Osteocyte (in vitro differentiated cells): Measurements from ENCODE around the gene NCBP2L. TPM values are rescaled to one million over a fixed set of nuclear protein-coding genes. Genes with fewer than 3 reads are reported as not detected.

Experiments used
- DNase-seq: peaks from one replicate; pipeline ENCODE4 v3.0.0; 2021; ENCODE audit warnings: mixed read lengths; ENCODE audit not compliant: unreplicated experiment; ENCODE audit errors: extremely low spot score
- H3K27ac Mint-ChIP-seq: one replicate; pipeline ENCODE4 v1.8.0; 2021; ENCODE audit warnings: mild to moderate bottlenecking, mixed read lengths; ENCODE audit not compliant: unreplicated experiment
- H3K27me3 Mint-ChIP-seq: one replicate; pipeline ENCODE4 v1.8.0; 2021; ENCODE audit warnings: mixed read lengths; ENCODE audit not compliant: unreplicated experiment
- H3K36me3 Mint-ChIP-seq: one replicate; pipeline ENCODE4 v1.8.0; 2021; ENCODE audit warnings: mixed read lengths; ENCODE audit not compliant: unreplicated experiment
- H3K4me1 Mint-ChIP-seq: one replicate; pipeline ENCODE4 v1.8.0; 2021; ENCODE audit warnings: mixed read lengths; ENCODE audit not compliant: unreplicated experiment
- H3K4me3 Mint-ChIP-seq: one replicate; pipeline ENCODE4 v1.8.0; 2021; ENCODE audit warnings: mild to moderate bottlenecking, moderate library complexity, mixed read lengths; ENCODE audit not compliant: unreplicated experiment
- H3K9me3 Mint-ChIP-seq: one replicate; pipeline ENCODE4 v1.8.0; 2021; ENCODE audit warnings: mixed read lengths; ENCODE audit not compliant: unreplicated experiment
- CTCF ChIP-seq: fragments of 200-600 bp; sonication (generic); IDR thresholded peaks from 2 replicates; pipeline ENCODE4 v1.5.0; 2021; ENCODE audit warnings: antibody characterized with exemption, mild to moderate bottlenecking, moderate library complexity
- total RNA-seq: library from RNA; stranded (reverse); gene quantifications from 2 replicates; pipeline ENCODE4 v1.2.1, GENCODE V29; 2021

The NCBP2L gene
- total RNA-seq, 1 donor from 2014 or later: not detected

GRCh38 chrX:107840971-107841370, 63.4 kb downstream of the NCBP2L start:
- no peak overlapping the region for H3K27ac Mint-ChIP-seq
- H3K27me3 Mint-ChIP-seq: no peaks in the 10 kb centered on the region
- no peak overlapping the region for H3K4me3 Mint-ChIP-seq
- DNase-seq: no peak
- no peaks in the 10 kb centered on the region for H3K4me1 Mint-ChIP-seq
- H3K9me3 Mint-ChIP-seq: no peaks in the 10 kb centered on the region
- no peak for TF ChIP-seq CTCF
- H3K36me3 Mint-ChIP-seq: peaks cover 4% of the 10 kb centered on the region

- no peaks in the 10 kb centered on the region for H3K9me3 Mint-ChIP-seq
- H3K36me3 Mint-ChIP-seq: peaks cover 4% of the 10 kb centered on the region
- DNase-seq: no peak
- no peaks in the 10 kb centered on the region for H3K27me3 Mint-ChIP-seq
- no peak overlapping the region for H3K27ac Mint-ChIP-seq
- no peaks in the 10 kb centered on the region for H3K4me1 Mint-ChIP-seq
- H3K4me3 Mint-ChIP-seq: no peak overlapping the region
- no peak for TF ChIP-seq CTCF
These were observed 65.3 kb downstream of the NCBP2L start for GRCh38 chrX:107842715-107843400.

Other genes starting within 250 kb of the NCBP2L start
- 26.0 and 27.6 TPM in 2 replicates for gene PRPS1, start 149.2 kb upstream of the NCBP2L start, total RNA-seq
- gene TSC22D3, start 1.9 kb upstream of the NCBP2L start, total RNA-seq: 187 and 212 TPM in 2 replicates
- gene MID2, start 48.1 kb downstream of the NCBP2L start, total RNA-seq: 13.0 and 13.1 TPM in 2 replicates
- gene TEX13B, start 204.6 kb downstream of the NCBP2L start, total RNA-seq: not detected in 2 replicates